Inferior parietal cortex (tissue), 1 donor: Measurements from ENCODE around the gene BCL2A1.
"Not testable (repeated sequence)": the region's sequence is repeated elsewhere in the genome, so short reads cannot be mapped to it uniquely, and the experiment has no call there.

Experiments
- DNase-seq: peaks from one replicate; pipeline ENCODE4 v3.0.0-alpha.2; 2016; ENCODE audit errors: extremely low spot score

BCL2A1 gene

GRCh38 chr15:79989183-79989582 lies 18.2 kb upstream of the BCL2A1 start:
- DNase-seq: no peak

DNA sequence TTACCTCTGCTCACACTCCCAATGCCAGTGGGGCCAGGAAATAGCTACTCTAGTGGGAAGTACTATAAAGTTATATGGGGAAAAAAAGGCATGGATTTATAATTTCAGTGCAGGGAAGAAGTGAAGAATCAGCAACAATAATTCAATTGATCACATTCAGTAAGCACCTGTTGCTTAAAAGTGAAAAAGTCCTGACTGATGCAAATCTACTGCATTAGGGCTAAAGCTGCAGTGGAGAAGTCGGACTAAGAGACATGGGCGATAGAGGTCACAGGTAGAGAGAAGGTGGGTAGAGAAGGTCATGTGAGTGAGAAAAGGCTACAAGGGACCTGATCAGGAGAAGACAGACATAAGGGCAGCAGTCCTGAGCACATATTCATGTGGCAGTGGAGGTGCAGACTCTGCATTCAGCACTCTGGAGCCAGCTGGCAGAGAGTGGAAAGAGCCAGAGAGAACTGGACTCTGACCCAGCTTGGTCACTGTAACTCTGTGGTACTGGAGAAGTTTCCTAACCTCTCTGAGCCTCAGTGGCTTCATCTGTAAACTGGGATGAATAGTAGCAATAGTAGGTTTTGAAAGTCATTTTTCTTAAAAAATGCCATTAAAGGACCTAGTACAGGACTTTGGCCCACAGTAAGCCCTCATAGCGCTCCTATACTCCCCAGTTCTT lies 17.6 kb upstream of the BCL2A1 start:
- DNase-seq: no peak

DNA sequence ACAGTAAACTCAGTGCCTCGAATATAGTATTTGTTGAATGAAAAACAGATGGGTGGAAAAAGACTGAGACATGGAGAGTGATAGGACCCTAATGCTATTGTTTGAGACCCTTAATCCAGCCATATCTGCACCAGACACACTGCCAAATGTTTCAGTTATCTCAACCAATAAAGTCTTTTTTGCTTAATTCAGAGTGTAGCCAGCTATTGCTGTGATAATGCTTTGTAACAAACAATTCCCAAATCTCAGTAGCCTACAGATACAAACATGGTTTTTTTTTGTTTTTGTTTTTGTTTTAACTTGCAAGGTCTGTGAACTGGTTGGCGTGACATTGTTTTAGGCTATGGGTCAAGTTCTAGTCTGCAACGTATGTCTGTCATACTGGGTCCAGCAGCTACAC lies 17.0 kb upstream of the BCL2A1 start:
- DNase-seq: no peak

DNA sequence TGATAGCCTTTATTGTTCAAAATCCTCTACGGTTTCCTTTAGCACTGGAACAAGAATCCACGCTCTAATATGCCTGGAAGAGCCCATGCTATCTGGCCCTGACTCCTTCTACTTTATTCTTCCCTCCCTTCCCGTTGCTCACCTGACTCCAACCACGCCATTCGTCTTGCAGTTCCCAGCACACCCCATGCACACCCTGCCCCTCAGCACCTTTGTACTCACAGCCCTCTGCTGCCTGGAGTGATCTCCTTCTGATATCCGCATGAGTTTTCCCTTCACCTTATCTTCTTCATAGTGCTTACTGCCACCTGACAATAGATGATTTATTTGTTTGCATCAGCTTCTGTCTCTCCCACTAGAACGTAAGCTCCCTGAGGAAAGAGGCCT lies 16.6 kb upstream of the BCL2A1 start:
- no peak for DNase-seq

GRCh38 chr15:79981831-79982455 lies 10.9 kb upstream of the BCL2A1 start:
- DNase-seq: no peak

- peak; percentile 49 for DNase-seq
These were observed 7.9 kb upstream of the BCL2A1 start for GRCh38 chr15:79978655-79979514.

GRCh38 chr15:79978260-79978654 lies 7.3 kb upstream of the BCL2A1 start:
- no peak for DNase-seq

DNA sequence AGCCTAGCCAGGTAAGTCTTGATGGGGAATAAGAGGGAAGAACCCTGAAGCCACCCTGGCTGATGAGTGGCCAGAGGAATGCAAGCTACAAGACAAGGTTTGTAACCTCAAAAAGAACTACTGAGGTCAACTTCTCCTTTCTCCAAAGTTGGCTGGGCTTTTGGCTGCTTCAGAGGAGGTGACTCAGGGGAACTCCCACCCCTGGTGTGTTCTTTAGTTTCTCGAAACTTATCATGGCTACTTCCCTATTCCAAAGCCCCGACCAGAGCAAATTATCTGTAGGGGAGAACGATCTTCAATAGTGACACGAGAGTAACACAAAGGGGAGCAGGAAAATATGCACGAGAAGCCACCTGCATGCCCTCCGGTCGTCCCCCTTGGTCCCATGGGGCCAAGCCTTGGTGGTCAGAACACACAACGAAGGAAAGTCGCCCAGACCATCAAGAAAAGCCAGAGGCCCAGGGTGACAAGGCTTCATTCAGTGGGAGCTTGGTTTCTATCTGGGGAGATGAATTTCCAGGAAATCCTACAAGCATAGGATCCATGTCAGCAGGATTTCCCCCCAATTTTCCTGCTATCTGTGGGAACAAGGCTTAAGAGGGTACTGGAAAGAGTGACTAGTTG lies 6.5 kb upstream of the BCL2A1 start:
- DNase-seq: peak; percentile 25

DNA sequence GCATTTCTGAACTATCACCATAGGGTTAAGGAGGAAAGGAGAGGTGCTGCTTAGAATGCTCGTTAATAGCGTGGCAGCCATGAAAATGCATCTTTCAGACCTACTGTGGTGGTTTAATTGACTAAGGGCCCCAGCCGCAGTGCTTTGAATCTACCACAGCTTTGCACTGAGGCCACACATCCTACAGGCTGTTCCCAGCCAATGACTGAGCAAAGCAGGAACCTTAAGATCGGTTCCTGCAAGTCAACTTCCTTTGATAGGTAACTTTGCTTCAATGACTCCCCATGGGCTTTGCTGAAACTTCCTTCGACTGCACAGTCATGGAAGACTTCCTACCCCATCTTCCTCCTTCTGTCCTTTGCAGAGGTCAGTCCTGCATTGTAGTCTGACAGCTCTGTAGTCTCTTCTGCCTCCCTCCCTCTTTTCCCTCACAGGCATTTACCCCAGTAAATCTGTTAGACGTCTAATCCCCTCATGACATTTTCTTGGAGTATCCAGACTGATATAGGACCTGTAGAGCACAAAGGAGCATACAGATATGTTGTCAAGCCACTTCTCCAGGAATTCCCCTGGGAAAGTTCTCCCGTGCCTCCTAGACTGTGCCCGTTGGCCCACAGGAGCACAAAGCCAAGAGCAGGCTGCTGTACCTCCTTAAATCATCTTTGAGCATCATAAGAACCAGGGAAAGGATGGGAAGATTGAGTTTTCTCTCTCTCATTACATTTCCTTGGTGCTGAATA lies 2.6 kb upstream of the BCL2A1 start:
- DNase-seq: no peak

GRCh38 chr15:79972863-79973262 lies 1.9 kb upstream of the BCL2A1 start:
- no peak for DNase-seq

DNA sequence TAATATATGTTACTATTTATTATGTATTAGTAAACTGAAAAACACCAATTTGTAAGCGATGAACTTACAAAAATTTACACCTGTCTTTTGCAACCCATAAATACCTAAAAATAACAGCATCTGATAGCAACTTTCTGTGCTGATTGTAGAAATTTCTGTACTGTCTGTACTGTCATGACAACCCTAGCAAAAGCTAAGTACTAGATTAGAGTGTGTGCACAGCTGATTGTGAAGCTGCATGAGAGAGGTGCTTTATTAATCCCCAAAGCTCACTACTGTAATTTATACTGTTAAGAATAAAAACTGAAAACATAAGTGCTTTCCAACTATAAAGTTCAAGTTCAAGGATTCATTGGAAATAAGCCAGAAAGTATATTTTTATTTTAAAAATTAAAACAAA lies 815 bp downstream of the BCL2A1 start:
- no peak for DNase-seq

DNA sequence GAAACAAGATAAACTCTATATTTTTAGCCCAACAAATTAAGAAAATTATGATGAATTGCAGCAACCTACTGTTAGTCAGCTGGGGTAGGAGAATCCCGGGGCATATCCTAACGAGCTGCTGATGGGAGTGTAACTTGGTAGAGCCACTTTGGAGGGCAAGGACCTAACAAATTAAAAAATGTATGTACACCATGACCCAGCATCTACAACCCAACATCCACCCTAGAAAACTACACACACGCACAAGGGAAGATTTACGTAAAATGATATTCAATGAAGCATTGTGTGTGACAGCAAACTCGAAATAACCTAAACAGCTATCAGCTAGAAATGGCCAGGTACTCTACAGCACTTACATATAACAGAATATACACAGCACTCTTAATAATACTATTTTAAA lies 1.9 kb downstream of the BCL2A1 start:
- no peak for DNase-seq

- no peak for DNase-seq
These were observed 3.5 kb downstream of the BCL2A1 start for GRCh38 chr15:79967298-79968182.

DNA sequence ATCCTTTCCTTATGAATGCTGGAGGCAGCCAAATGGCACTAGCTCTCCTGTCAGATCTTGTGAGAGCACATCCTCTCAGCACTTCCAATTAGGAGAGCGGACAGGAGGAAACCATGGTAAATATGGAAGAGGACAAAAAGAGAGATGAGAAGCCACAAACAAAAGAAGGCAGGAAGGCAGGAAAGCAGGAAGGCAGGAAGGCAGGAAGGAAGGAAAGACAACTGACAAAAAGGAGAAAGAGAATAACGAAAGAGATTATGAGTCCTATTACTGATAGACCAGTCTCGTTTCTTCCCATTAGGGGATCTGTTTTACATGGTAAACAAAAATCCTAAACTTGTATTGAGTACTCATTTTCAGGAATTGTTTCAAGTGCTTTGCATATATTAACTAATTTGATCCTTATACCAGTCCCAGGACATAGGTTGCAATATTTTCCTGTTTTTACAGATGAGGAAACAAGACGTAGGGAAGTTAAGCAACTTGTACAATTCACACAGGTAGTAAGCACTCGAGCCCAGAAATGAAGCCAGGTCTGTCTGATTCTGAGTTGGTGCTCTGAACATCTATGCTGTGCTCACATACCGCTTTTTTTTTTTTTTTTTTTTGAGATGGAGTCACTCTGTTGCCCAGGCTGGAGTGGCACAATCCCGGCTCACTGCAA lies 4.2 kb downstream of the BCL2A1 start:
- DNase-seq: no peak

- no peak for DNase-seq
These were observed 5.0 kb downstream of the BCL2A1 start for GRCh38 chr15:79965846-79966630.

DNA sequence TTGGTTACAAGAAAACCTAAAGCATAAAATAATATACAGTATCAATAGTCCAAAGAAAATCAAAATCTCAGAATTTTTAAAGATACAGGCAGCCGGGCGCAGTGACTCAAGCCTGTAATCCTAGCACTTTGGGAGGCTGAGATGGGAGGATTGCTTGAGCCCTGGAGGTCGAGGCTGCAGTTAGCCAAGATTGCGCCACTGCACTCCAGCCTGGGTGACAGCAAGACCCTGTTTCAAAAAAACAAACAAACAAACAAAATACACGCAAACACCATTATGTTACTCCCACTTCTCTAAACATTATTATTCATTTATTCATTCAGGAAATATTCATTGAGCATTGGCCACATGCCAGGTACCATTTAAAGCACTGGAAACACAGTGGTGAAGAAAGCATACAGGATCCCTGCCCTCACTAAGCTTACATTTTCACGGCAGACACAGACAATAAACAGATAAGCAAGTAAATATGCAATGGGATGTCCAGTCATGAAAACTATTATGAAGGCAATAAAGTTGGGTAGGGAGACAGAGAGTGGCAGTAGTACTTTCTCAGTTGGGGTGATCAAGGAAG lies 6.7 kb downstream of the BCL2A1 start:
- no peak for DNase-seq

DNA sequence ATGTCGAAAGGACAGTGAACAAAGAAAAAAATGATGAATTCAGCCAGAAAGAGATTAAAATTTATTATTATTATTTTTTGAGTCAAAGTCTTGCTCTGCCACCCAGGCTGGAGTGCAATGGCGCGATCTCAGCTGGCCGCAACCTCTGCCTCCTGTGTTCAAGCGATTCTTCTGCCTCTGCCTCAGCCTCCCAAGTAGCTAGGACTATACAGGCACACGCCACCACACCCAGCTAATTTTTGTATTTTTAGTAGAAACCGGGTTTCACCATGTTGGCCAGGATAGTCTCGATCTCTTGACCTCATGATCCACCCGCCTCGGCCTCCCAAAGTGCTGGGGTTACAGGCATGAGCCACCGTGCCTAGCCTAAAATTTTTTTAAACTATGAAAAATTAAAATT lies 8.1 kb downstream of the BCL2A1 start:
- DNase-seq: not testable (repeated sequence)

DNA sequence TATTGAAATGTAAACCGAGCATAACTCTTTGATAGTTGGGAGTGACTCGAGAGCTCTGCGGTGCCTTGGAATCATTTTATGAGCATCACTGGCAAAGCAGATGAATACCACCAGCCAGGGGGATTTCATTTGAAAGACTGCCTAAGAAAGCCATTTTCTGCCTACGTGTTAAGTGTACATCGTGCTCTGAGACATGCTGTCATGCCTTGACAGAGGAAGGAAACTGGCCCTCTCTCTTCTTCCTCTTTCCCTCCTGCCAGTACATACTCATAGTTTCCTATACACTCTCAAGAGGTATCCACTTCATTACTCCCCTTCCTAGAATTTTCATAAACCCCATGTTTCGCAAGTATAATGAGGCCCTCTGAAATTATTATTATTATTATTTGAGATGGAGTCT lies 8.8 kb downstream of the BCL2A1 start:
- no peak for DNase-seq
